GM21367 (cell line): Measurements from ENCODE around the gene CSF2.

ENCODE experiments used
- ATAC-seq: cut with Tn5 transposase; IDR thresholded peaks from one replicate; pipeline ENCODE4 v1.9.1; 2021; ENCODE audit not compliant: unreplicated experiment

Gene CSF2

GRCh38 chr5:132073231-132074013 lies at the start of gene CSF2:
Gene CSF2 (plus strand): TSS chr5:132073789. CDS start chr5:132073824, 35 bp downstream.
- no peak for ATAC-seq

DNA sequence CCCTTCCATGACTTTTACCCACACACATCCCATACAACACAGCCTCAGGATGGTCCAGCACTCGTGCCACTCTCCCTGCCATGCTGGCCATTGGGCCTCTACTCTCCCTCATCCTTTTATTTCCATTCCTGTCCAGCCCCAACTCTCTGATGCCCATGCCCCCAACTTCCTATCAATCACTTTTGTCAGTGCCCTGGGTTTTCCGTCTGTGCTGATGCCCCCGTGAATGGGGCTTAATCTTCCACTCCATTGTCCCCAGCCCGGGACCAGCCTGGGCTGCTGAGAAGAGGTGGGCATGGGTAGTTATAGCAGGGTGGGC lies 49.5 kb upstream of the CSF2 start:
- ATAC-seq = no peak

DNA sequence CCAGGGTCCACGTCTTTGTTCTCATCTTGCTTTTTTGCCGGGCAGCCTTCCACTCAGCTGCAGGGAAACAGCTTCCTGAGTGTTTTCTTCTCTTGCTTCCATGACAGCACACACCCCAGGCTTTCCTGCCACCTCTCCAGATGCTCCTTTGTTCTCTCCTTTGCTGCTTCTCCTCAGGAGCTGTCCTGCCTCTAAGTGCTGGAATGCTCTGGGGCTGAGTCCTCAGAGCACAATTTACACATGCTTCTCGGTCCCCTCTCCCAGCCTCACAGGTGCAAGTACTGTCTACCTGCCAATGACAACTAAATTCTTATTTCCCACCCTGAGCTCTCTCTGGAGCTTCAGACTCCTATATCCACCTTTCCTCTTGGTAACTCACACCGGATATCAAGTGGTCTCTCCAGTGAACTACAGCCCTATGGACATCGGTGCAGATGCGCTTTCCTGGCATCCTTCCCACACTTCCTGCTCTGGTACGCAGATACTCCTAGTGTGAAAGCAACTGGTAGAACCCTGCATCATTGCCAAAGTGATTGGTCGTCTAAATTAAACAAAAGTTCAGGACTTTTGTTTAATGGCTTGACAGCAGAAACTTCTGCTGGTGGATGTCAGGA lies 48.7 kb upstream of the CSF2 start:
- ATAC-seq = no peak

GRCh38 chr5:132025403-132025971 lies 48.1 kb upstream of the CSF2 start:
- ATAC-seq = no peak

DNA sequence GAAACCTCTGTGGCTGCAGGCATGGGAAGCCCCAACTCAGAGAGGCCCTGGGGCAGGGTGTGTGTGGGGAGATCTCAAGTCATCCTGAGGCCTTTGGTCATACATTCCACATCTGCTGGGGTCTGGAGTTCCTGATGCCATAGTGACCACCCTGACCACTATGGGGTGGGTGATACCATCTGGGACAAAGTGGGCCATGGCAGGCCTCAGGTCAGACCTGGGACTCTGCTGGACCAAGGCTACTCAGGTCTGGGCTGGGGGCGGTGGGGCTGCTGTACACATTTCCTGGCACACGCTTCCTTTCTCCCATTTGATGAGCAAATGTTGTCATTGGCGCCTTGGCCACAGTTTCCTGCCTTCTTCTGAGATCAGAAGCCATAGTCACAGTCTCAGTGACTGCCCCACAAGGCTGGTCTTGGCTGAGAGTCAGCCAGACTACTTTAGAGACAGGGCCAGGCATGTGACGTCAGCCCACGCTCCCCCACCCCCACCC lies 47.0 kb upstream of the CSF2 start:
- ATAC-seq = no peak

- ATAC-seq = no peak
Observed at GRCh38 chr5:132027027-132027426, 46.6 kb upstream of the CSF2 start.

GRCh38 chr5:132029609-132030330 lies 43.8 kb upstream of the CSF2 start:
- ATAC-seq = no peak

- ATAC-seq = no peak
Observed at GRCh38 chr5:132030610-132031009, 43.0 kb upstream of the CSF2 start.

- no peak for ATAC-seq
Observed at GRCh38 chr5:132032196-132032595, 41.4 kb upstream of the CSF2 start.

DNA sequence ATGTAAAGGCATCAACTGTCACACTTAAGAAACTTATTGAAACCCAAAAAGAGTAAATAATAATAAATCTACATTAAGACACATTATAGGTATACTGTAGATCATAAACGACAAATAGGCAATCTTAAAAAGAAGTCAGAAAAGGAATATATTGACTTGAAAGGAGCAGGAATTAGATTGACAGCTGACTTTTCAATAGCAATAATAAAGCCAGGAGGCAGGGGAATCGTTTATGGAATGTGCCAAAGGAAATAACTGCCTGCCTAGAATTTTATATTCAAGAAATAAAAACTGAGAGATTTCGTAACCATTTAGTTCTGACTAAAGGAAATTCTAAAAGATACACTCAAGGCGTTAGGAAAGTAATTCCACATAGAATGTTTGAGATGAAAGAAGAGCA lies 40.5 kb upstream of the CSF2 start:
- no peak for ATAC-seq

GRCh38 chr5:132037353-132037752 lies 36.2 kb upstream of the CSF2 start:
- no peak for ATAC-seq

GRCh38 chr5:132044207-132044606 lies 29.4 kb upstream of the CSF2 start:
- no peak for ATAC-seq

GRCh38 chr5:132046880-132047299 lies 26.7 kb upstream of the CSF2 start:
- no peak for ATAC-seq

DNA sequence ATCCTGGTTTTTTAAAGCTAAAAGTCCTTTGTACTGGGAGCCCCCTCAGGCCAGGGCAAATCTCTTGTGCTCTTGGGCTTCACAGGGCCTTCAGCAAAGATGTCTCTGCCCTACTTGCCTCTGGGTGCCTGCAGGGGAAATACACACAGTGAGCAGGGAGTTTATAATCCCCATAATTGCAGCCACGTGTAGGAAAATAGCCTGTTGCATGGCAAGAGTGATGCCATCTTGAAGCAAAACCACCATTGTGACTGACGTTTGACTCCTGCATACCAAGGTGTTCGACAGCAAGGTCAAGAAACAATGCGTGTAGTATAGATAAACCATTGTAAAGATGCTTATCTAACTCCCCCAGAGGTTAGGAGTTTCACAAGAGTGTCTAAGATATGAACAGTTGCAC lies 24.5 kb upstream of the CSF2 start:
- ATAC-seq = no peak

GRCh38 chr5:132049559-132049958 lies 24.0 kb upstream of the CSF2 start:
- ATAC-seq = no peak

GRCh38 chr5:132050136-132050535 lies 23.5 kb upstream of the CSF2 start:
- no peak for ATAC-seq

DNA sequence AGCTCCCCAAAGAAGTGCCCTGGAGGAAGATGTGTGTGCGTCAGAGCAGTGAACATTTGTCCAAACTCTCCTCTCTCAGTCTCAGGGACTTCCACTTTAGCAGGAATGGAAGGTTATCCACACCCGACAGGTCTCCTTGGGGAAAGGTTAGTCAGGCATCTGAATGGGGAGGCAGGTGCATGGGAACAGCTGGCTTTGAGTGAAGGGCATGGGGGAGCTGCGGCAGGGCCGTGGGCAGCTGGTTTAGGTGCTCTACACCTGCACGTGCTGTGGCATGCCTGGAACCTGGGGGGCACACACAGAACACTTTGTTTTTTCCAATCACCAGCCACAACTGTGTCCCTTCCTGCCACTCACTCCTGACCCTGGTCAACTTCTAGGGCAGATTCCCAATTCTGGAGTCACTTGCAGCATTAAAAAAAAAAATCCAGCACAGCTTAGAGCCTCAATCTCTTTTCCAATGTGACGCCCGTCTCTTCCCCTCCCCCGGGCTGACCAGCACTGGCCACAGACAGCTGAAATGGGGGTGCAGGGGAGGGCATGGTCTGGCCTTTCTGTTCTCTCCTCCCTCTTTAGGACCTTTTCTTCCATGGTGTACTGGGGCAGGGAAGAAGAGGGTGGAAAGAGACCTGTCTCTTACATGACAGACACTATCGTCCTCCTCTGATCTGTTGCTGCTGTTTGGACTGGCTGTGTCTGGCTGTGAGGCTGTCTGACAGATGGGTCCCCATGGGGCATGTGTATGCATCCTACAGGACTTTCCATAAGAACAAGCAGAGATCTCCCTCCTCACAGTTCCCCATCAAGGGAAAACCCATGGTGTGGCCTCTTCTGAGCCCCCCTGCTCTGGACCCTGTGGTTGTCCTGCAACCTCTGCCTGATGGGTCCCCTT lies 22.7 kb upstream of the CSF2 start:
- no peak for ATAC-seq

DNA sequence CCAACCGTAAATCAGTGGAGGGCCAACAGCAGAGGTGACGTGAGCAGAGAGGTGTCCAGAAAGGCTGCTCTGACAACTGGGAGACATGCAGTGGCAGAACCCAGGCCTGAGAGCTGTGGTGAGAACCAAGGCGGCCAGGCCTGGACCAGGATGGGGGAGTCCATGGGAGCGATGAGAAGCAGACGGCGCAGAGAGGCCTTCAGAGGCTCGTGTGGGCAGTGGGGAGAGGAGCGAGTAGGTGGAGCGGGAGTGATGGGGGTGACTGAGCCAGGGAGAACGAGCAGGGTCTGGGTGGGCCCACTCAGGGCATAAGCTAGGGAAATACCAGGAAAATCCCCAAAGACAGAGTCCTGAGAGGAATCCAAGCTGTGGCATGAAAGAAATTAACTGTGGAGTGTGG lies 21.1 kb upstream of the CSF2 start:
- ATAC-seq = no peak

DNA sequence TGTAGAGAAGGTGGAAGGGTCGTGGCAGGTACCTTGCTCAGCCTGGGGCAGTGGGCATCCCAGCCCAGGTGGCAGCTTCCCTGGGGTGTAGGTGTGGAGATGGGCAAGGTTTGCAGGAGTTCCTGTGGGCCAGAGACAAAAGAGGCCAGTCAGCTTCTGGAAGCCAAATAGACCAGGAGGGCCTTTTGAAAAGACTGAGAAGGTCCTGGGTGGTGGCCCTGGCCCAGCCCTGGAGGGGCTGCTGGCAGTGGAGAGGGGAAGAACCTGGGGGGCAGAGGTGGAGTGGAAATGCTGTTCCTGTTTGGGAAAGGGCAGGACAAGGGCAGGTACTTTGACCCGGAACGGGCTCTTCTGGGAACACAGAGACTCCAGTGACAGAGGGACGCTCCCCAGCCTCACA lies 20.1 kb upstream of the CSF2 start:
- no peak for ATAC-seq

DNA sequence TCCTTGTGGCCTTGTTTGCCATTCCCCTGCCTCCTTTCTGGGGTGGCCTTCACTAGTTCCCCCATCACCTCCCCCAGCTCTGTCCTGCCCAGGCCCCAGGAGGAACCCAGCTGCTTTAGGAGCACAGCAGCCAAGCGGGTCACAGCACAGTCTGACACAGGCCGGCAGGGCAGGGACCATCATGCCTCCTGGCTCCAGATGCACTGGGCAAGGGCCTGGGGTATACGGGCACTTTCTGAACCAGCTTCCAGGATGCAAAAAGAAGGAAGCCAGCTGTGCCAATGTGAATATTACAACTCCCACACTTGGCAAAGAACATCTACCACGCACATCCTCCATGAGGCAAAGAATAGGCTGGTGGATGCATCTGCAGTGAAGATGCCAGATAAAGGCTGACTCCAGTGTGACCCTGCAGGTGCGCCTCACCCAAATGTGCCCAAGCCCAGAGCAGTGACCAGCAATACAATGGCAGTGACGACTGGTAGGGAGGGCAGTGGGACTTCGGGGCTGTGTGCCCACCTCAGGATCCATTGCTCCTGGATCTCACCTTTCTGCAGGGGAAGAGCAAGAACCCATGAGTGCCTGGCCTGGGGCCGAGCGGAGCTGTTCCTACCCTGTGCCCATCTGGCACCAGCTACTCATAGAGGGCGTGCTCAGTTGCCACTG lies 19.4 kb upstream of the CSF2 start:
- no peak for ATAC-seq
